ENCODE results near the gene RTTN.
"Not testable (repeated sequence)": the region's sequence is repeated elsewhere in the genome, so short reads cannot be mapped to it uniquely, and the experiment has no call there.

The RTTN gene

GRCh38 chr18:69975294-69975693, 230.2 kb downstream of the RTTN start:
- DNase-seq (ENCODE audit: low spot score) = not testable (repeated sequence)

- no peak for DNase-seq (ENCODE audit: low spot score)
Observed at GRCh38 chr18:69974365-69974764, 231.1 kb downstream of the RTTN start.

- no peak for DNase-seq (ENCODE audit: low spot score)
Observed at GRCh38 chr18:69969491-69969890, 236.0 kb downstream of the RTTN start.

GRCh38 chr18:69968039-69968438, 237.4 kb downstream of the RTTN start:
- DNase-seq (ENCODE audit: low spot score) = no peak

- DNase-seq (ENCODE audit: low spot score) = no peak
Observed at GRCh38 chr18:69963196-69963595, 242.3 kb downstream of the RTTN start.

DNA sequence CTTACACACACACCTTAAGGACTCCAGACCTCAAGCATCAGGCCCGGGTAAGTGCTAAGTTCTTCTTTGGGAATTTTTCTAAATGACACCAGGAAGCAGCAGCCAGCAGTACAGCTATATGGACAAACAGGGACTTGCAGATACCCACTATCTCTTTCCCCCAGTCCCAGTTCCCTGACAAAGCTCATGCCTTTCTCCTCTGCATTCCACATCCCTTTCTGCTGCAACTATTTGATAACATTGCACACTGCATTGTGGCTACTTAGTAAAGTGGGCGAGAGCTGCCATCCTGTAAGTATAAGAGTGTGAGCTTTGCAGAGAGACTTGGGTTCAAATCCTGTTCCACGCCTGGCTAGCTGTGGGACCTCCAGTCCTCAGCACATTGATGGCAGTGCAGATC, 243.8 kb downstream of the RTTN start:
- DNase-seq (ENCODE audit: low spot score) = no peak

DNA sequence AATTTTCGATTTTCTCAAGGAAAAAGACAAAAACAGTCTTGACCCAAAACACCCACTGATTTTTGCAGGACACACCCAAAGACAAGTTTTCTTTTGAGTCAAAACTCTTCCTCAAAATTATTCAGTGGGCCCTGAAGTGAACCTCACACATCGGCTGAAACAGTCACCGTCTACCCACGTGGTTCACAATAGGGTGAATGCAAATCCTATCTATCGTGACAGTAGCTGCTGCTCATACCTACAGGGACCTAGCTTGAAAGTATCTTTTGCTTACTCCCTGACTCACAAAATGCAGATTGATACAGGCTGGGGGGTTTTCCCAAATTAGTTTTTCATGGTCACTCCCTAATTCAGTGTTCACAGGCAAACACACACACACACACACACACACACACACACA, 247.1 kb downstream of the RTTN start:
- DNase-seq (ENCODE audit: low spot score) = no peak

- no peak for DNase-seq (ENCODE audit: low spot score)
Observed at GRCh38 chr18:69957747-69958146, 247.7 kb downstream of the RTTN start.

DNA sequence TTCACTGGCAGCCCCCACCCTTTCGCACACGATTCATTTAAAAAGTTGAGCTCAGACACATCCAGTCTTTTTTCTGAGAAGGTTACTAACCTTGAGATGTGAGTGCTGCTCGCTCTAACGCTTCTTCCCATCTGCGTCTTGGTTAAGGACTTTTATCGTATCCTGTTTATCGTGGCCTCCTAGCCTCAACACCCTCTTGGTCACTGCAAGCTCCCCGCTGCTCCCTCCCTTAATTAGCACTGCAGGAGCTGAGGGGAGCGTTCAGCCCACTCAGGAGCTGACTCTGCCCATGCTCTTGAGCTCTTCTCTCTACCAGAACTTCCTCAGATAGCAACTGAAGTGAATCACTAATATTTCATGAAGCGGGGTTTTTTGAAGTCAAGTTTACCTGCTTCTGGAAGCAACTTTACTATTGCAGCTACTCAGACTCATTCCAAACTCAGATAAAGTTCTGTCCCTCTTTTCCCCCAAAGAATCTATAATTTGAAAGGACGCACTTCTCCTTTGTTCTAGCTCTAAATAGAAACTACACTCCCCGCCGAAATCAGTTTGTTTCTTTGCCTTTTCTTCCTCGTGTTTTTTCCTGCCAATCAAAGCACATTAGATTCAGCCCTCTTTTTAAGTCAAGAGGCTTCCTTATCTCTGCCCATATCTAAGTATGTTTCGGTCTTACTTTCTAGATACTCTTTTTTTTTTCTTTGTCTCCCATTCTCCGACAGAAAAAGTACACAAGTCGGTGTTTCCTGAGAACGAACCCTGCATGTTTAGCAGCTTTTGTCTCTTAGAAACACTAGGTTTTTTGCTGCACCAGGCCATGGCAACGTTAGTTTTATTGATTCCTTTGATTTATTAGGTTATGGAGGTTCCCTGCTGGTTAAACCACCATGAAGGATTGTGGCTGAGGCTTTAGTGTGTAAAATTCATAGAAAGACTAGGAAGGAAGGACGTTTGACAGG, 248.5 kb downstream of the RTTN start:
- no peak for DNase-seq (ENCODE audit: low spot score)

DNA sequence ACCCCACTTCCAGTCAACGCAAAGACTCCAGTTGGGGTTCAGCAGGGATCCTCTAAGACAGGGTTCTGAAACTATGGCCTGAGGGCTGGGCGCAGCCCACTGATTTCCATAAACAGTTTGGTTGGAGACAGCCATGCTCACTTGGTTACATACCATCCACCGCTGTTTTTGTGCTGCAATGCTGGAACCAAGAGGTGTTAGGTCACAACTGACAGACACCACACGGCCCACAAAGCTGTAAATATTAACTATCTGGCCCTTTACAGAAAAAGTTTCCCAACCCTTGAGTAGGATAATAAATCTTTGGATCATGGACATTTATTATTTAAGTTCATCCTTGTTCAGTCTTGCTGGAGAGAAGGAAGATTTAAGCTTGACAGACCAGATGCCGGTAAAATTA, 249.4 kb downstream of the RTTN start:
- DNase-seq (ENCODE audit: low spot score) = no peak

GRCh38 chr18:69954719-69955480, 250.6 kb downstream of the RTTN start:
- no peak for DNase-seq (ENCODE audit: low spot score)

GRCh38 chr18:69953191-69953590, 252.3 kb downstream of the RTTN start:
- DNase-seq (ENCODE audit: low spot score) = no peak
